Prostate gland (tissue), 2 donors: ENCODE measurements around the gene MICAL1. TPM values are rescaled to one million over a fixed set of nuclear protein-coding genes. Genes with fewer than 3 reads are reported as not detected.

Experiments
- DNase-seq: peaks from one replicate; pipeline ENCODE4 v3.0.0-alpha.2; 2019; ENCODE audit warnings: low spot score
- H3K27ac ChIP-seq, 2 donors: fragments of 200-600 bp; sonication (generic); 2 replicates each; pipeline ENCODE4 v1.5.1; 2017 to 2019
- H3K27me3 ChIP-seq: fragments of 200-600 bp; sonication (generic); replicated peaks from 2 replicates; pipeline ENCODE4 v1.5.1; 2019; ENCODE audit not compliant: insufficient read depth
- H3K36me3 ChIP-seq, 2 donors: fragments of 200-600 bp; sonication (generic); 1 replicate in 1 of 2; 2 replicates in 1 of 2; pipeline versions ENCODE4 v1.5.1 to v1.8.1; 2017 to 2019
- H3K4me1 ChIP-seq: fragments of 200-600 bp; sonication (generic); replicated peaks from 2 replicates; pipeline ENCODE4 v1.5.1; 2019
- H3K4me3 ChIP-seq, 2 donors: fragments of 200-600 bp; sonication (generic); 2 replicates each; pipeline ENCODE4 v1.5.1; 2017 to 2019
- H3K9me3 ChIP-seq: fragments of 200-600 bp; sonication (generic); 2 replicates; pipeline ENCODE4 v1.5.1; 2017
- POLR2A ChIP-seq: fragments of 450-650 bp; IDR thresholded peaks from one replicate; pipeline ENCODE4 v1.6.1; 2016; ENCODE audit warnings: antibody characterized with exemption, mild to moderate bottlenecking
- POLR2AphosphoS5 ChIP-seq: sonication (generic); formaldehyde crosslinking; IDR thresholded peaks from one replicate; pipeline ENCODE4 v1.6.1; 2017; ENCODE audit warnings: antibody characterized with exemption
- WGBS: methylation state at CpG from one replicate; pipeline ENCODE4 v1.1.5; 2018; 5-methylcytosine and 5-hydroxymethylcytosine counted together
- intact Hi-C: fragments of 100-400 bp; cut with DNase I; formaldehyde crosslinking; loops from one replicate; pipeline ENCODE4 v1.14.2; 2022
- total RNA-seq, 2 donors: library from RNA; depleted of rRNA; stranded (reverse); fragments of >200 nt; gene quantifications; one replicate each; pipeline ENCODE4 v1.1.0, GENCODE V29; 2016
- TF ChIP-seq, protein P1 (sequence below), 4 experiments: fragments of 200-600 bp in 2 of 4; fragments of 450-650 bp in 2 of 4; sonication (generic) in 2 of 4; IDR thresholded peaks; 1 replicate in 3 of 4; 2 replicates in 1 of 4; pipeline ENCODE4 v1.5.1; 2016 to 2019; ENCODE audit warnings: antibody characterized with exemption in 4 of 4, mild to moderate bottlenecking in 2 of 4, moderate library complexity in 2 of 4

Gene MICAL1
- total RNA-seq, 2 donors from 2014 or later, result 13.9 to 55.4 TPM

DNA sequence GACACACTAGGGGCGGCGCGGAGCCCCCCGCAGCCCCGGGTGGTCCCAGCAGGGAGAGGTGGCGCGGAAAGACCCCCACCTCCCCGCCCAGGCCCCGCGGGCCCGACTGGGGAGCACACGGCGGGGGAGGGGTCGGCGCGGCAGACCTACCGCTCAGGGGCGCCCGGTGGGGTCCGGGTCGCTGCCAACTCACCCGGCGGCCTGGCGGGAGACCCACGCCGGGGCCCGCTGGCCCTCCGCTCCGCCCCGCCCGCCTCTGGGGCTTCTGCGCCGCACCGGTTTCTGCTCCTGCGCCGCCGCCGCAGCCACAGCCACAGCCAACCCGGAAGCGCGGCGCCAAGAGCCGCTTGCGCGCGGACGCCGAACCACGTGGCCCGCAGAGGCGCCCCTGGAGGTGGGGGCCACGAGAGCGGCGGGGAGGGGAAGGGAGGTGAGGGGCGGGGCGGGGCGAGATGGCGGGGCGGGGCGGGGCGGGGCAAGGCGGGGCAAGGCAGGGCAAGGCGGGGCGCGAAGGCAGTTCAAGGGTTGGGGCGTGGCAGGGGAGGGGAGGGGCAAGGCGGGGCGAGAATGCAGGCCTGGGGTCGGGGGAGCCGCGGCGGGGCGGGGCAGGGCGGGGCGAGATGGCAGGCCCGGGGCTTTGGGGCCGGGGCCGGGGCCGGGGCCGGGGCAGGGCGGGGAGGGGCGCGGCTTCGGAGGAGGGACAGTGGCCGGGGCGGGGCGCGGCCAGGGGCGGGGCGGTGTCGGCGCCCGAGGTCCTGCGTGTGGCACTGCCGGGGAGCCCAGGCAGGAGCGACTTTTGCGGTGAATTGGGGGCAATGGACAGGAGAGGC is 27.5 kb upstream of the MICAL1 start, which contains the start of gene ZBTB24:
ZBTB24 (minus strand) TSS at position 315 of the 830 bp plus-strand sequence. CDS start 1,193 bp downstream, outside the sequence.
- H3K27ac ChIP-seq, result peak within 1 kb of the TSS; percentile 75 to 76
- H3K4me3 ChIP-seq, result peak within 1 kb of the TSS; percentile 97 to 99
- 3% methylated on average over 26 of the region's 97 CpGs for WGBS
- H3K27me3 ChIP-seq, result no peaks in the 10 kb centered on the region
- peak; percentile 91 for DNase-seq
- H3K36me3 ChIP-seq, result no peaks in the 10 kb centered on the region
- intact Hi-C loops, result loop anchor here (2.0 to 5.0 kb wide), 3 partner anchors 42 to 694 kb away; partner anchors contain the start of genes CD164, PPIL6, SMPD2 and WASF1
- peaks cover 4% of the 10 kb centered on the region for H3K4me1 ChIP-seq
- no peaks in the 10 kb centered on the region for H3K9me3 ChIP-seq
- peak; percentile 51 for TF ChIP-seq POLR2A
- TF ChIP-seq, protein P1, sequence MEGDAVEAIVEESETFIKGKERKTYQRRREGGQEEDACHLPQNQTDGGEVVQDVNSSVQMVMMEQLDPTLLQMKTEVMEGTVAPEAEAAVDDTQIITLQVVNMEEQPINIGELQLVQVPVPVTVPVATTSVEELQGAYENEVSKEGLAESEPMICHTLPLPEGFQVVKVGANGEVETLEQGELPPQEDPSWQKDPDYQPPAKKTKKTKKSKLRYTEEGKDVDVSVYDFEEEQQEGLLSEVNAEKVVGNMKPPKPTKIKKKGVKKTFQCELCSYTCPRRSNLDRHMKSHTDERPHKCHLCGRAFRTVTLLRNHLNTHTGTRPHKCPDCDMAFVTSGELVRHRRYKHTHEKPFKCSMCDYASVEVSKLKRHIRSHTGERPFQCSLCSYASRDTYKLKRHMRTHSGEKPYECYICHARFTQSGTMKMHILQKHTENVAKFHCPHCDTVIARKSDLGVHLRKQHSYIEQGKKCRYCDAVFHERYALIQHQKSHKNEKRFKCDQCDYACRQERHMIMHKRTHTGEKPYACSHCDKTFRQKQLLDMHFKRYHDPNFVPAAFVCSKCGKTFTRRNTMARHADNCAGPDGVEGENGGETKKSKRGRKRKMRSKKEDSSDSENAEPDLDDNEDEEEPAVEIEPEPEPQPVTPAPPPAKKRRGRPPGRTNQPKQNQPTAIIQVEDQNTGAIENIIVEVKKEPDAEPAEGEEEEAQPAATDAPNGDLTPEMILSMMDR (IDR thresholded peaks at IDR 0.05), result peak in 2 of 4 experiments; percentile 4 to 8
- TF ChIP-seq POLR2AphosphoS5, result peak; percentile 82

DNA sequence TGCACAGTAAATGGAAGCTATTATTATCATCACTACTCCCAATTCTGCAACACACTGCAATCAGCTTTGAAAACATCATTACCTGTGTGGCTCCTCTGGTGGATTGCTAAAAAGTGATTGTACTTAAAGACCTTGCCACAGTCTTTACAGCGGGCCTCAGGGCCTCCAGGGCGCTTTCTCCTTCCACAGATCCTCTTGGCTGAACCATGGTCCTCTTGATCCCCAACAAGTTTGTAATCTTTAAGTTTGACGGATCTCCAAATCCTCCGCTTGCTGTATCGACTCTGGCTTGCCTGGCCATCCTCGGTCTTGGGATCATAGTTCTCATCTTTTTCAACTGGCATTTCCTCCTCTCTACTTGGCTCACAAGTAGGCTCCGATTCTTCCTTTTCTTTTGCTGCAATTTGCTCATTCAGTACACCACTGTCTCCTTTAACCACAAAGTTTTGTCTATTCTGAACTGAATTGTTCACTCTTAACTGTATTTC is 25.5 kb upstream of the MICAL1 start:
- TF ChIP-seq POLR2A (no peak), POLR2AphosphoS5 (no peak)
- TF ChIP-seq, protein P1 (IDR thresholded peaks at IDR 0.05), result no peak
- H3K27ac ChIP-seq, result no peak overlapping the region
- H3K9me3 ChIP-seq, result no peaks in the 10 kb centered on the region
- no peak overlapping the region for H3K4me3 ChIP-seq
- H3K4me1 ChIP-seq, result peaks cover 4% of the 10 kb centered on the region
- H3K27me3 ChIP-seq, result no peaks in the 10 kb centered on the region
- DNase-seq, result no peak
- H3K36me3 ChIP-seq, result no peaks in the 10 kb centered on the region
- intact Hi-C loops, result loop anchor here (5.0 kb wide), 2 partner anchors 99 to 696 kb away; partner anchors contain the start of genes CD164 and WASF1
- WGBS, result 96% methylated on average over 7 of the region's 7 CpGs

DNA sequence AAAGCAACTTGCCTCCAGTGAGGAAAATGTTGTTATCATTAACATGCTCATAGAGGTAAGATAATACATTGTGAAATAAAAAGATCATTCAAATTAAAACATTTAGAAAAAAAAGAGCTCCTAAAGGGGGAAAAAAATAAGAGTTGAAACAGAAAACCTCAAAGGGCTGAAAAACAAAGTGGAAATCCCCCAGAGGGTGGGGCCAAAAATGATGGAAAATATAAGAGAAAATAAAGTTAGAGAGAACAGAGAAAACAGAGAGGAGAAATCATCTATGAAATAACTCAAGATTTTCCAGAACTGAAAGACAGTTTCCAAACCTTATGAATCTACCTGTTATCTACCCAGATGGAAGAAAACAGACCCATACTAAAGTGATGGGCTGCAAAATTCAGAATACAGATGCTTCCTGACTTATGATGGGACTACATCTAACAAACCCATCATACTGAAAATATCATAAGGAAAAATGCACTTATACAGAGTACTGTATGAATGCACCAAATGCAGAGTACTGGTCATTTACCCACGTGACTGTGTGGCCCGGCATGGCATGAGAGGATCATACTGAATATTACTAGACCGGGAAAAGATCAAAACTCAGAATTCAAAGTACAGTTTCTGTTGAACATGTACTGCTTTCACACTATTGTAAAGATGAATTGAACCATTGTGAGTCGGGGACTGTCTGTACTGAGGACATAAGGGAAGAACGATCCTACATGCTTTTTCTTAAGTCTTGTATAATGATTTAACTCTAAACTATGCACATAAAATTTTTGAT is 23.5 kb upstream of the MICAL1 start:
- Histone ChIP-seq H3K36me3 (no peaks in the 10 kb centered on the region), H3K9me3 (no peaks in the 10 kb centered on the region), H3K4me3 (no peak overlapping the region), H3K27me3 (no peaks in the 10 kb centered on the region), H3K4me1 (peaks cover 4% of the 10 kb centered on the region), H3K27ac (no peak overlapping the region)
- TF ChIP-seq, protein P1 (IDR thresholded peaks at IDR 0.05), result no peak
- intact Hi-C loops, result no loop called here
- no peak for DNase-seq
- WGBS, result 84% methylated on average over 5 of the region's 5 CpGs

DNA sequence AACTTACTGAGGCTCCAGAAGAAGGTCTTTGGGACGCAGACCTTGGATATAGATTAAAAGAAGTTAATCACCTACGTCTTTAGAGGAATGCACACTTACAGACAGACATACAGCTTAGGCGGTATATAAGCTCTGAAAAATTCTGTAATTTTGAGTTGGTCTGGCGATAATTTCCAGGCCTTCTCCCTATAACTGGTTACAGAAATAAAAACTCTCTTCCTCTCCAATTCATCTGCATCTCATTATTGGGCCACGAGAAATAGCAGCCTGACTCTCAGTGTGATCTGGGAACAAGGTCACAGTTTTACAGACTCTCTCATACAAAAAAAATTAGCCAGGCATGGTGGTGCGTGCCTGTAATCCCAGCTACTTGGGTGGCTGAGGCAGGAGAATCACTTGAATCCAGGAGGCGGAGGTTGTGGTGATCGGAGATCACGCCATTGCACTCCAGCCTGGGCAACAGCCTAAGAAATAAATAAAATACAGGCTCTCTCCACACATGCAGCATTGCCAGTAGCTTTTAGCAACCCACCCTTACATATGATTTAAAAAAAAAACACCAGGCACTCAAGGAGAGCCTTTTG is 22.7 kb upstream of the MICAL1 start:
- no peaks in the 10 kb centered on the region for H3K36me3 ChIP-seq
- no peak for DNase-seq
- H3K27ac ChIP-seq, result no peak overlapping the region
- H3K9me3 ChIP-seq, result no peaks in the 10 kb centered on the region
- no peak for TF ChIP-seq POLR2AphosphoS5
- TF ChIP-seq, protein P1 (IDR thresholded peaks at IDR 0.05), result no peak
- TF ChIP-seq POLR2A, result no peak
- peaks cover 4% of the 10 kb centered on the region for H3K4me1 ChIP-seq
- no peak overlapping the region for H3K4me3 ChIP-seq
- intact Hi-C loops, result no loop called here
- H3K27me3 ChIP-seq, result no peaks in the 10 kb centered on the region
- 90% methylated on average over 9 of the region's 9 CpGs for WGBS
